SK-N-SH (cell line): ENCODE data around the gene HDAC11. TPM values are rescaled to one million over a fixed set of nuclear protein-coding genes. Genes with fewer than 3 reads are reported as not detected.

Experiments
- CTCF ChIA-PET: fragments of 300-600, 350-600 bp; formaldehyde crosslinking; extraction: SDS; loops from one replicate; lab custom pipeline; 2021; lab: Yijun Ruan, JAX
- POLR2A ChIA-PET: fragments of 350-600 bp; sonication (Branson Sonifier 250); formaldehyde crosslinking; extraction: SDS; loops from one replicate; lab custom pipeline; 2020; ENCODE audit warnings: antibody characterized with exemption, inconsistent platforms; lab: Yijun Ruan, JAX
- DNase-seq: peaks from one replicate; pipeline ENCODE4 v3.0.0; 2012
- H2AFZ ChIP-seq: fragments of 200-600 bp; sonication (generic); 2 replicates; pipeline ENCODE4 v1.8.1; 2016; ENCODE audit warnings: antibody characterized with exemption, mild to moderate bottlenecking, low read depth
- H3F3A ChIP-seq: fragments of 200-600 bp; sonication (generic); replicated peaks from 2 replicates; pipeline ENCODE3; 2016; ENCODE audit warnings: antibody characterized with exemption, mild to moderate bottlenecking; ENCODE audit not compliant: insufficient read depth
- H3K27ac ChIP-seq, 2 experiments: fragments of 200-500 bp in 1 of 2; fragments of 200-600 bp in 1 of 2; sonication (Bioruptor generic) in 1 of 2; sonication (generic), shearing (Covaris generic) in 1 of 2; 2 replicates each; pipeline versions ENCODE4 v1.5.1 to v1.6.1; 2014 to 2016; ENCODE audit warnings: low read depth in 2 of 2, inconsistent platforms in 1 of 2, low read length in 1 of 2, mild to moderate bottlenecking in 1 of 2, mixed read lengths in 1 of 2
- H3K27me3 ChIP-seq: fragments of 200-600 bp; sonication (generic), shearing (Covaris generic); 2 replicates; pipeline ENCODE4 v1.6.1; 2016; ENCODE audit warnings: mixed run types; ENCODE audit not compliant: insufficient read depth
- H3K36me3 ChIP-seq, 2 experiments: fragments of 200-500 bp in 1 of 2; fragments of 200-600 bp in 1 of 2; sonication (Bioruptor generic) in 1 of 2; sonication (generic) in 1 of 2; replicated peaks in 1 of 2; 2 replicates each; pipeline versions ENCODE3 to v1.5.1; 2014 to 2016; ENCODE audit warnings: low read length in 1 of 2, mild to moderate bottlenecking in 1 of 2; ENCODE audit not compliant: insufficient read depth in 2 of 2, control insufficient read depth in 1 of 2
- H3K4me1 ChIP-seq, 2 experiments: fragments of 200-500 bp in 1 of 2; fragments of 200-600 bp in 1 of 2; sonication (Bioruptor generic) in 1 of 2; sonication (generic), shearing (Covaris generic) in 1 of 2; 2 replicates each; pipeline versions ENCODE4 v1.5.1 to v1.6.1; 2014 to 2016; ENCODE audit warnings: low read depth in 1 of 2, low read length in 1 of 2, mixed run types in 1 of 2; ENCODE audit not compliant: insufficient read depth in 2 of 2, control insufficient read depth in 1 of 2
- H3K4me2 ChIP-seq: fragments of 200-600 bp; sonication (generic), shearing (Covaris generic); 2 replicates; pipeline ENCODE4 v1.6.1; 2017; ENCODE audit warnings: mixed run types
- H3K4me3 ChIP-seq, 2 experiments: fragments of 200-500 bp in 1 of 2; fragments of 200-600 bp in 1 of 2; sonication (Bioruptor generic) in 1 of 2; sonication (generic), shearing (Covaris generic) in 1 of 2; 2 replicates each; pipeline versions ENCODE4 v1.5.1 to v1.8.1; 2014 to 2016; ENCODE audit warnings: low read depth in 2 of 2, inconsistent platforms in 1 of 2, low read length in 1 of 2, mild to moderate bottlenecking in 1 of 2, mixed read lengths in 1 of 2, moderate library complexity in 1 of 2
- H3K79me2 ChIP-seq: fragments of 200-600 bp; sonication (generic); 2 replicates; pipeline ENCODE4 v1.8.1; 2017; ENCODE audit warnings: mild to moderate bottlenecking; ENCODE audit not compliant: insufficient read depth
- H3K9ac ChIP-seq: fragments of 200-600 bp; sonication (generic); 2 replicates; pipeline ENCODE4 v1.6.1; 2017; ENCODE audit warnings: mixed run types
- H3K9me2 ChIP-seq: fragments of 200-600 bp; sonication (generic); 2 replicates; pipeline ENCODE4 v1.6.1; 2017; ENCODE audit warnings: mixed run types
- H3K9me3 ChIP-seq: fragments of 200-600 bp; sonication (generic); 2 replicates; pipeline ENCODE4 v1.6.1; 2017; ENCODE audit warnings: mixed run types, mild to moderate bottlenecking, moderate library complexity
- H4K20me1 ChIP-seq: fragments of 200-600 bp; sonication (generic); 2 replicates; pipeline ENCODE4 v1.6.1; 2017; ENCODE audit warnings: mild to moderate bottlenecking, mixed run types; ENCODE audit not compliant: insufficient read depth
- CTCF ChIP-seq: fragments of 200-600 bp; sonication (generic); IDR thresholded peaks from 2 replicates; pipeline ENCODE4 v1.6.1; 2017; ENCODE audit warnings: antibody characterized with exemption, mild to moderate bottlenecking, moderate library complexity
- ELF1 ChIP-seq: IDR thresholded peaks from 2 replicates; pipeline ENCODE4 v1.4.0; 2012
- EP300 ChIP-seq, 2 experiments: IDR thresholded peaks; 2 replicates each; pipeline versions ENCODE4 v1.4.0 to v1.6.1; 2012; ENCODE audit warnings: borderline replicate concordance in 1 of 2, low read depth in 1 of 2, low read length in 1 of 2
- FOXM1 ChIP-seq: IDR thresholded peaks from 2 replicates; pipeline ENCODE4 v1.4.0; 2012; ENCODE audit warnings: low read depth, mild to moderate bottlenecking
- JUND ChIP-seq: IDR thresholded peaks from 2 replicates; pipeline ENCODE4 v1.4.0; 2012
- MAX ChIP-seq: IDR thresholded peaks from 2 replicates; pipeline ENCODE4 v1.4.0; 2012; ENCODE audit warnings: low read depth
- MEF2A ChIP-seq: IDR thresholded peaks from 2 replicates; pipeline ENCODE4 v1.4.0; 2012; ENCODE audit warnings: low read depth, borderline replicate concordance
- NRF1 ChIP-seq: IDR thresholded peaks from 2 replicates; pipeline ENCODE4 v1.6.1; 2012; ENCODE audit warnings: low read depth, mild to moderate bottlenecking, low read length
- POLR2AphosphoS5 ChIP-seq: IDR thresholded peaks from 2 replicates; pipeline ENCODE4 v1.6.1; 2012; ENCODE audit warnings: low read depth, low read length
- RAD21 ChIP-seq: IDR thresholded peaks from 2 replicates; pipeline ENCODE4 v1.6.1; 2012; ENCODE audit warnings: mild to moderate bottlenecking, low read length
- RCOR1 ChIP-seq: fragments of 150-350 bp; IDR thresholded peaks from 2 replicates; pipeline ENCODE4 v1.6.1; 2017; ENCODE audit warnings: antibody characterized with exemption, low read length
- REST ChIP-seq: IDR thresholded peaks from 2 replicates; pipeline ENCODE4 v1.6.1; 2012; ENCODE audit warnings: mild to moderate bottlenecking, low read depth, low read length, moderate library complexity
- TAF1 ChIP-seq: IDR thresholded peaks from 2 replicates; pipeline ENCODE4 v1.6.1; 2012; ENCODE audit warnings: low read depth, mild to moderate bottlenecking, low read length, moderate library complexity, borderline replicate concordance
- TCF12 ChIP-seq: IDR thresholded peaks from 2 replicates; pipeline ENCODE4 v1.4.0; 2012
- YY1 ChIP-seq: IDR thresholded peaks from 2 replicates; pipeline ENCODE4 v1.4.0; 2012; ENCODE audit warnings: low read depth, mild to moderate bottlenecking
- WGBS: methylation state at CpG from one replicate; pipeline ENCODE4 v1.1.6; 2017; ENCODE audit warnings: low lambda C conversion rate; 5-methylcytosine and 5-hydroxymethylcytosine counted together
- polyA plus RNA-seq, 3 experiments: library from polyadenylated mRNA; depleted of rRNA; stranded (reverse); fragments of >200 nt; gene quantifications; 2 replicates each; pipeline ENCODE4 v1.2.3, GENCODE V29; 2012
- TF ChIP-seq, protein P1 (sequence below): fragments of 150-350 bp; IDR thresholded peaks from 2 replicates; pipeline ENCODE4 v1.6.1; 2016; ENCODE audit warnings: mild to moderate bottlenecking, low read depth, low read length
- TF ChIP-seq, protein P2 (sequence below): IDR thresholded peaks from 2 replicates; pipeline ENCODE4 v1.4.0; 2012; ENCODE audit warnings: low read depth, borderline replicate concordance

The HDAC11 gene
- polyA plus RNA-seq, 1 of the 3 experiments (the other 2 are of a cell fraction): 17.5 TPM

GRCh38 chr3:13492048-13492447 is 11.9 kb downstream of the HDAC11 start:
- ChIA-PET POLR2A (no interaction called here), CTCF (interaction anchor here (0.5 to 4.5 kb wide), 7 partner anchors 118 to 584 kb away, joined by 3 to 56 read pairs (median 5); no protein-coding TSS in a partner anchor)
- TF ChIP-seq TCF12: no peak
- no peak for TF ChIP-seq RCOR1
- TF ChIP-seq CTCF: no peak
- TF ChIP-seq RAD21: no peak
- TF ChIP-seq ELF1: no peak
- Histone ChIP-seq H3K4me2 (no peak overlapping the region), H4K20me1 (no peaks in the 10 kb centered on the region), H3K9me2 (no peaks in the 10 kb centered on the region), H3F3A (no peaks in the 10 kb centered on the region), H3K9ac (no peak overlapping the region), H2AFZ (no peak overlapping the region), H3K4me1 (peaks cover 0 to 7% of the 10 kb centered on the region in 2 experiments; a peak in 1 of 4 replicates), H3K36me3 (peaks cover 0 to 14% of the 10 kb centered on the region in 2 experiments), H3K79me2 (no peaks in the 10 kb centered on the region), H3K4me3 (no peak overlapping the region), H3K27ac (no peak overlapping the region), H3K27me3 (no peaks in the 10 kb centered on the region), H3K9me3 (no peaks in the 10 kb centered on the region)
- DNase-seq: no peak
- WGBS: 81% methylated on average over 3 of the region's 6 CpGs

DNA sequence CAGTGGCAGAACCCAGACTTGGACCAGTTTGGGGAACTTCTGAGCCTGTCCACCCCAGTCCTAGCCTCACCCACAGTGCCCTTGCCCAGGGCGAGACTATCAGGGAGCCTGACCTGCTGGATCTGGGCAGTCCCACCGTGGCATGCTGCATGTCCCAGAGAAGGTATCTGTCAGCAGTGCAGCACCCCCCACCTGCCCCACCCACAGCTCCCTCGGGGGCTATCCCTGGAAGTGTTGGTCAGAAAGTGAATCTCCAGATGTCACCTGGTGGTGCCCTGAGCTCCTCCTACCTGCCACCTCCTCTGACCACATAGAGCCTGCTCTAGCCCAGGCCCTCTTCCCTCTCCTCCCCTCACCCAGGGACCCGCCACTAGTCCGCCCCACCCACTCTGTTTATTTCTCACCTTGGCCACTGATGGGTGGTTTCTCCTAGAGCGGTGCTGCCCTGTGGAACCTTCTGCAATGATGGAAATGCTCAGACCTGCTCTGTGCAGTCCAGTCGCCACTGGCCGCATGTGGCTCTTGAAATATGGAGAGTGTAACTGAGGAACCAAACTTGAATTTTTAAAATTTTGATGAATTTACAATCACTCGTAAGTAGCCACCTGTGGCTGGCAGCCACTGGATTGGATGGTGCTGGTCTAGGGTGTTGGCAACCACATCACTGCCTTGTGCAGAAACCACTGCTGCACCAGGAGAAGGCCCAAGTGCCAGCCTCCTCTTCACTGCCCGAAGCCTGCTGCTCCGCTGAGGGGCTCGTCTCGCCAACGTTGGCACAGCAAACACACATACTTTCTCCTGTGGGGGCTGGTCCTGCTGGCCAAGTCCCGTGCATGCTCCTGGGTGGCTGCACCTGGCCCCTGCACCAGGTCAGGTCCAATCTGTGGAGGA is 13.1 kb downstream of the HDAC11 start:
- POLR2A ChIA-PET: no interaction called here
- no peak for TF ChIP-seq TCF12
- TF ChIP-seq MEF2A: no peak
- TF ChIP-seq, protein P1, sequence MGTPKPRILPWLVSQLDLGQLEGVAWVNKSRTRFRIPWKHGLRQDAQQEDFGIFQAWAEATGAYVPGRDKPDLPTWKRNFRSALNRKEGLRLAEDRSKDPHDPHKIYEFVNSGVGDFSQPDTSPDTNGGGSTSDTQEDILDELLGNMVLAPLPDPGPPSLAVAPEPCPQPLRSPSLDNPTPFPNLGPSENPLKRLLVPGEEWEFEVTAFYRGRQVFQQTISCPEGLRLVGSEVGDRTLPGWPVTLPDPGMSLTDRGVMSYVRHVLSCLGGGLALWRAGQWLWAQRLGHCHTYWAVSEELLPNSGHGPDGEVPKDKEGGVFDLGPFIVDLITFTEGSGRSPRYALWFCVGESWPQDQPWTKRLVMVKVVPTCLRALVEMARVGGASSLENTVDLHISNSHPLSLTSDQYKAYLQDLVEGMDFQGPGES: no peak
- no peak for TF ChIP-seq RCOR1
- TF ChIP-seq MAX: no peak
- no peak for TF ChIP-seq NRF1
- no peak for TF ChIP-seq EP300 (IDR thresholded peaks at IDR 0.05; ENCODE audit: borderline replicate concordance in 1 of 2, low read depth in 1 of 2, low read length in 1 of 2)
- no peak for TF ChIP-seq RAD21
- TF ChIP-seq, protein P2, sequence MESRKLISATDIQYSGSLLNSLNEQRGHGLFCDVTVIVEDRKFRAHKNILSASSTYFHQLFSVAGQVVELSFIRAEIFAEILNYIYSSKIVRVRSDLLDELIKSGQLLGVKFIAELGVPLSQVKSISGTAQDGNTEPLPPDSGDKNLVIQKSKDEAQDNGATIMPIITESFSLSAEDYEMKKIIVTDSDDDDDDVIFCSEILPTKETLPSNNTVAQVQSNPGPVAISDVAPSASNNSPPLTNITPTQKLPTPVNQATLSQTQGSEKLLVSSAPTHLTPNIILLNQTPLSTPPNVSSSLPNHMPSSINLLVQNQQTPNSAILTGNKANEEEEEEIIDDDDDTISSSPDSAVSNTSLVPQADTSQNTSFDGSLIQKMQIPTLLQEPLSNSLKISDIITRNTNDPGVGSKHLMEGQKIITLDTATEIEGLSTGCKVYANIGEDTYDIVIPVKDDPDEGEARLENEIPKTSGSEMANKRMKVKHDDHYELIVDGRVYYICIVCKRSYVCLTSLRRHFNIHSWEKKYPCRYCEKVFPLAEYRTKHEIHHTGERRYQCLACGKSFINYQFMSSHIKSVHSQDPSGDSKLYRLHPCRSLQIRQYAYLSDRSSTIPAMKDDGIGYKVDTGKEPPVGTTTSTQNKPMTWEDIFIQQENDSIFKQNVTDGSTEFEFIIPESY: no peak
- TF ChIP-seq FOXM1: no peak
- TF ChIP-seq TAF1: no peak
- no peak for TF ChIP-seq YY1
- no peak for TF ChIP-seq REST
- TF ChIP-seq JUND: no peak
- TF ChIP-seq POLR2AphosphoS5: no peak
- Histone ChIP-seq H3K4me3 (no peak overlapping the region), H3K27ac (no peak overlapping the region), H2AFZ (no peak overlapping the region), H3K9me2 (no peaks in the 10 kb centered on the region), H3K79me2 (no peaks in the 10 kb centered on the region), H3F3A (no peaks in the 10 kb centered on the region), H3K9ac (no peak overlapping the region), H3K27me3 (no peaks in the 10 kb centered on the region), H3K4me2 (no peak overlapping the region), H3K4me1 (peaks cover 0 to 7% of the 10 kb centered on the region in 2 experiments; a peak in 1 of 4 replicates), H3K9me3 (no peaks in the 10 kb centered on the region), H4K20me1 (no peaks in the 10 kb centered on the region), H3K36me3 (peaks cover 0 to 14% of the 10 kb centered on the region in 2 experiments)
- CTCF ChIA-PET: interaction anchor here (1.3 to 4.5 kb wide), 3 partner anchors 149 to 156 kb away, joined by 5 to 56 read pairs (median 5); no protein-coding TSS in a partner anchor
- no peak for DNase-seq
- 90% methylated on average over 7 of the region's 15 CpGs for WGBS
